T-cell (primary cell): ENCODE measurements around the gene DOLK. TPM values are rescaled to one million over a fixed set of nuclear protein-coding genes. Genes with fewer than 3 reads are reported as not detected.

Source experiments
- ATAC-seq, 4 experiments: fragments of 200-7000 bp in 3 of 4; fragments of 150-1000 bp in 1 of 4; cut with Tn5 transposase; replicated peaks in 1 of 4; 1 replicate in 3 of 4; 2 replicates in 1 of 4; pipeline ENCODE4 v1.10.0; 2021; ENCODE audit warnings: moderate library complexity in 3 of 4, mild to moderate bottlenecking in 2 of 4, moderate number of reproducible peaks in 1 of 4
- CTCF ChIA-PET, 2 donors: fragments of 300-600 bp; sonication (Branson Sonifier 250); formaldehyde crosslinking; loops; one replicate each; lab custom pipeline; 2022; ENCODE audit warnings: antibody characterized with exemption in 2 of 2; lab: Charles Lee
- POLR2A ChIA-PET, 2 donors: fragments of 300-600 bp; sonication (Branson Sonifier 250); formaldehyde crosslinking; loops; one replicate each; lab custom pipeline; 2022; ENCODE audit warnings: antibody characterized with exemption in 2 of 2; lab: Charles Lee
- DNase-seq, 35 experiments: peaks; one replicate each; pipeline versions ENCODE4 v3.0.0 to v3.0.0-alpha.2; 2013 to 2023
- H3K27ac ChIP-seq: one replicate; pipeline ENCODE4 v1.5.1; 2013; ENCODE audit warnings: low read length
- H3K27me3 ChIP-seq, 2 experiments: replicated peaks in 1 of 2; 1 replicate in 1 of 2; 2 replicates in 1 of 2; pipeline versions ENCODE4 v1.6.1 to v1.7.0; 2013; ENCODE audit warnings: low read length in 1 of 2, mixed read lengths in 1 of 2; ENCODE audit not compliant: control insufficient read depth in 2 of 2, insufficient read depth in 2 of 2; ENCODE audit errors: extremely low read depth in 1 of 2
- H3K36me3 ChIP-seq, 2 donors: 1 replicate in 1 of 2; 2 replicates in 1 of 2; pipeline versions ENCODE4 v1.6.1 to v1.7.0; 2013; ENCODE audit warnings: low read length in 1 of 2; ENCODE audit not compliant: control insufficient read depth in 2 of 2, insufficient read depth in 1 of 2; ENCODE audit errors: extremely low read depth in 1 of 2
- H3K4me1 ChIP-seq, 2 experiments: 1 replicate in 1 of 2; 2 replicates in 1 of 2; pipeline versions ENCODE4 v1.6.1 to v1.7.0; 2013; ENCODE audit warnings: low read length in 2 of 2, mixed read lengths in 1 of 2; ENCODE audit not compliant: insufficient read depth in 2 of 2, control insufficient read depth in 1 of 2; ENCODE audit errors: extremely low read depth in 1 of 2
- H3K4me3 ChIP-seq, 2 donors: 1 replicate in 1 of 2; 2 replicates in 1 of 2; pipeline versions ENCODE4 v1.5.1 to v1.7.0; 2013; ENCODE audit warnings: mild to moderate bottlenecking in 2 of 2, low read length in 1 of 2, moderate library complexity in 1 of 2; ENCODE audit not compliant: control insufficient read depth in 1 of 2; ENCODE audit errors: extremely low read depth in 1 of 2
- H3K9me3 ChIP-seq: 2 replicates; pipeline ENCODE4 v1.7.0; 2013
- H3K27ac Mint-ChIP-seq, 2 donors: one replicate each; pipeline ENCODE4 v1.8.0; 2020 to 2021; ENCODE audit warnings: mild to moderate bottlenecking in 2 of 2, mixed read lengths in 2 of 2
- H3K27me3 Mint-ChIP-seq, 2 donors: one replicate each; pipeline ENCODE4 v1.8.0; 2021 to 2022; ENCODE audit warnings: mixed read lengths in 2 of 2
- H3K36me3 Mint-ChIP-seq: one replicate; pipeline ENCODE4 v1.8.0; 2021; ENCODE audit warnings: mixed read lengths
- H3K4me1 Mint-ChIP-seq, 3 donors: one replicate each; pipeline ENCODE4 v1.8.0; 2020 to 2022; ENCODE audit warnings: mixed read lengths in 3 of 3, mild to moderate bottlenecking in 1 of 3
- H3K4me3 Mint-ChIP-seq, 3 donors: one replicate each; pipeline ENCODE4 v1.8.0; 2020 to 2022; ENCODE audit warnings: mild to moderate bottlenecking in 3 of 3, mixed read lengths in 3 of 3, moderate library complexity in 3 of 3
- H3K9me3 Mint-ChIP-seq, 3 donors: one replicate each; pipeline ENCODE4 v1.8.0; 2020 to 2022; ENCODE audit warnings: mixed read lengths in 3 of 3
- WGBS: methylation state at CpG from one replicate; pipeline ENCODE4 v1.1.5; 2013; ENCODE audit warnings: missing lambda C conversion rate; ENCODE audit not compliant: insufficient coverage; 5-methylcytosine and 5-hydroxymethylcytosine counted together
- total RNA-seq, 35 experiments: library from RNA in 6 of 35; stranded (reverse) in 6 of 35; fragments of 120-200 nt in 1 of 35; gene quantifications; one replicate each; pipeline versions ENCODE4 v1.2.1 to v1.2.4 and lab custom pipeline; 2013 to 2026

Gene DOLK
- total RNA-seq, 5 donors from 2014 or later (not counting 1 experiment from before 2014, with no cell fraction given), result 5.4 to 11.6 (median 10.0) TPM

DNA sequence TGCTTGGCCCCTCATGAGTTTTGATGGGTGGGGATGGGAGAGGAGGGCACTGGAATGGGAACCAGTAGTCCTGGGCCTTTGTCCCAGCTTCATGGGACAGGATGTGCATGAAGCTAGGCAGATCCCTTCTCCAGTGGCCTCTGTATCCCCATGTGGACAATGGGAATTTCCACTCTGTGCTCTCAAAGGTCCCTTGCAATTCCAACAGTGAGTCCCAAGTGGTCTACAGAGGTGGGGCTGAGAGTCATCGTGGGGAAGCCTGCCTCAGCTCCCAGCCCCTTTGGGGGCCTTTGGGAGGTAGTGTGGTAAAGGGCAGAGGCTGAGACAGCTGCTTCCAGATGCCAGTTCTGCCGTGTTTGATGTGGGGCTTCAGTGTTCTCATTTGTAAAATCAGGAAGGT is 28.5 kb downstream of the DOLK start:
- Mint-ChIP-seq H3K4me3 (no peak overlapping the region), H3K36me3 (peaks cover 22% of the 10 kb centered on the region), H3K27ac (peak overlapping the region in 1 of 2 donors; percentile 25), H3K4me1 (peaks cover 0 to 19% (median 14%) of the 10 kb centered on the region in 3 donors), H3K27me3 (no peaks in the 10 kb centered on the region), H3K9me3 (no peaks in the 10 kb centered on the region)
- Histone ChIP-seq H3K4me1 (peaks cover 2 to 24% of the 10 kb centered on the region in 2 experiments), H3K9me3 (no peaks in the 10 kb centered on the region), H3K27ac (no peak overlapping the region), H3K36me3 (peaks cover 29 to 43% of the 10 kb centered on the region in 2 donors), H3K27me3 (peaks cover 0 to 7% of the 10 kb centered on the region in 2 experiments), H3K4me3 (no peak overlapping the region)
- POLR2A ChIA-PET, result interaction anchor here in 1 of 2 donors (0.7 kb wide), 1 partner anchor 149 kb away, joined by 9 read pairs; no protein-coding TSS in a partner anchor
- 34% methylated on average over 2 of the region's 2 CpGs for WGBS
- DNase-seq (no peak), ATAC-seq (no peak)
- CTCF ChIA-PET, result interaction anchor here in 1 of 2 donors (0.8 kb wide), 1 partner anchor 56 kb away, joined by 3 read pairs; no protein-coding TSS in a partner anchor

DNA sequence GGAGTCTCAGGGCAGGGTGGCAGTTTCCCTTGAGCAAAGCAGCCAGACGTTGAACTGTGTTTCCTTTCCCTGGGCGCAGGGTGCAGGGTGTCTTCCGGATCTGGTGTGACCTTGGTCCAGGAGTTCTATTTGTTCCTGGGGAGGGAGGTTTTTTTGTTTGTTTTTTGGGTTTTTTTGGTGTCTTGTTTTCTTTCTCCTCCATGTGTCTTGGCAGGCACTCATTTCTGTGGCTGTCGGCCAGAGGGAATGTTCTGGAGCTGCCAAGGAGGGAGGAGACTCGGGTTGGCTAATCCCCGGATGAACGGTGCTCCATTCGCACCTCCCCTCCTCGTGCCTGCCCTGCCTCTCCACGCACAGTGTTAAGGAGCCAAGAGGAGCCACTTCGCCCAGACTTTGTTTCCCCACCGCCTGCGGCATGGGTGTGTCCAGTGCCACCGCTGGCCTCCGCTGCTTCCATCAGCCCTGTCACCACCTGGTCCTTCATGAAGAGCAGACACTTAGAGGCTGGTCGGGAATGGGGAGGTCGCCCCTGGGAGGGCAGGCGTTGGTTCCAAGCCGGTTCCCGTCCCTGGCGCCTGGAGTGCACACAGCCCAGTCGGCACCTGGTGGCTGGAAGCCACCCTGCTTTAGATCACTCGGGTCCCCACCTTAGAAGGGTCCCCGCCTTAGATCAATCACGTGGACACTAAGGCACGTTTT is 30.1 kb downstream of the DOLK start:
- H3K9me3 ChIP-seq, result no peaks in the 10 kb centered on the region
- H3K36me3 Mint-ChIP-seq, result peaks cover 30% of the 10 kb centered on the region
- peak overlapping the region in 1 of 2 donors; percentile 74 for H3K27ac Mint-ChIP-seq
- H3K27me3 ChIP-seq, result peaks cover 0 to 7% of the 10 kb centered on the region in 2 experiments
- no peak overlapping the region for H3K4me3 ChIP-seq
- H3K27ac ChIP-seq, result no peak overlapping the region
- DNase-seq (no peak), ATAC-seq (no peak)
- H3K36me3 ChIP-seq, result peaks cover 33 to 45% of the 10 kb centered on the region in 2 donors
- peaks cover 2 to 34% of the 10 kb centered on the region in 2 experiments for H3K4me1 ChIP-seq
- H3K4me3 Mint-ChIP-seq, result no peak overlapping the region
- ChIA-PET CTCF (interaction anchor here in 1 of 2 donors (0.6 kb wide), 1 partner anchor 16 kb away, joined by 3 read pairs; no protein-coding TSS in a partner anchor), POLR2A (interaction anchor here in 1 of 2 donors (0.6 to 0.7 kb wide), 2 partner anchors 19 to 85 kb away, joined by 7 read pairs; no protein-coding TSS in a partner anchor)
- peaks cover 10 to 33% (median 28%) of the 10 kb centered on the region in 3 donors for H3K4me1 Mint-ChIP-seq
- 97% methylated on average over 22 of the region's 26 CpGs for WGBS
- no peaks in the 10 kb centered on the region for H3K9me3 Mint-ChIP-seq
- H3K27me3 Mint-ChIP-seq, result no peaks in the 10 kb centered on the region

DNA sequence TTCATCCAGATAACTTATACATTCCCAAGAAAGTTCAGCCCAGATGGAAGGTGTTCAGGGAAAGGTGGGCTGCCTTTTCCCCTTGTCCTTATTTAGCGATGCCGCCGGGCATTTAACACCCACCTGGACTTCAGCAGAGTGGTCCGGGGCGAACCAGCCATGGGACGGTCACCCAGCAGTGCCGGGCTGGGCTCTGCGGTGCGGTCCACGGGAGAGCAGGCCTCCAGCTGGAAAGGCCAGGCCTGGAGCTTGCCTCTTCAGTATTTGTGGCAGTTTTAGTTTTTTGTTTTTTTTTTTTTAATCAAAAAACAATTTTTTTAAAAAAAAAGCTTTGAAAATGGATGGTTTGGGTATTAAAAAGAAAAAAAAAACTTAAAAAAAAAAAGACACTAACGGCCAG is 30.7 kb downstream of the DOLK start:
- peaks cover 35 to 45% of the 10 kb centered on the region in 2 donors for H3K36me3 ChIP-seq
- DNase-seq, result no peak

DNA sequence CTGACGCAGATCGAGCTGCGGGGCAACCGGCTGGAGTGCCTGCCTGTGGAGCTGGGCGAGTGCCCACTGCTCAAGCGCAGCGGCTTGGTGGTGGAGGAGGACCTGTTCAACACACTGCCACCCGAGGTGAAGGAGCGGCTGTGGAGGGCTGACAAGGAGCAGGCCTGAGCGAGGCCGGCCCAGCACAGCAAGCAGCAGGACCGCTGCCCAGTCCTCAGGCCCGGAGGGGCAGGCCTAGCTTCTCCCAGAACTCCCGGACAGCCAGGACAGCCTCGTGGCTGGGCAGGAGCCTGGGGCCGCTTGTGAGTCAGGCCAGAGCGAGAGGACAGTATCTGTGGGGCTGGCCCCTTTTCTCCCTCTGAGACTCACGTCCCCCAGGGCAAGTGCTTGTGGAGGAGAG is 31.2 kb downstream of the DOLK start:
- H3K9me3 Mint-ChIP-seq, result no peaks in the 10 kb centered on the region
- no peaks in the 10 kb centered on the region for H3K27me3 Mint-ChIP-seq
- DNase-seq (no peak), ATAC-seq (no peak)
- H3K27ac ChIP-seq, result no peak overlapping the region
- H3K4me3 Mint-ChIP-seq, result no peak overlapping the region
- peaks cover 21 to 36% (median 33%) of the 10 kb centered on the region in 3 donors for H3K4me1 Mint-ChIP-seq
- no peak overlapping the region for H3K27ac Mint-ChIP-seq
- peaks cover 6 to 35% of the 10 kb centered on the region in 2 experiments for H3K4me1 ChIP-seq
- ChIA-PET POLR2A (interaction anchor here in 1 of 2 donors (0.6 to 0.7 kb wide), 2 partner anchors 20 to 87 kb away, joined by 7 read pairs; no protein-coding TSS in a partner anchor), CTCF (no interaction called here)
- H3K9me3 ChIP-seq, result no peaks in the 10 kb centered on the region
- H3K4me3 ChIP-seq, result no peak overlapping the region
- H3K36me3 ChIP-seq, result peaks cover 35 to 46% of the 10 kb centered on the region in 2 donors
- peaks cover 30% of the 10 kb centered on the region for H3K36me3 Mint-ChIP-seq
- peaks cover 0 to 2% of the 10 kb centered on the region in 2 experiments for H3K27me3 ChIP-seq
- WGBS, result 95% methylated on average over 12 of the region's 18 CpGs

More for the DNA sequence above, 30.7 kb downstream of the DOLK start:
- CTCF ChIA-PET, result interaction anchor here in 1 of 2 donors (0.6 kb wide), 1 partner anchor 16 kb away, joined by 3 read pairs; no protein-coding TSS in a partner anchor
- H3K27ac ChIP-seq, result no peak overlapping the region
- 94% methylated on average over 3 of the region's 11 CpGs for WGBS
- H3K4me1 ChIP-seq, result peaks cover 2 to 34% of the 10 kb centered on the region in 2 experiments
- H3K4me3 Mint-ChIP-seq, result no peak overlapping the region
- H3K4me3 ChIP-seq, result no peak overlapping the region
- H3K27me3 ChIP-seq, result peaks cover 0 to 4% of the 10 kb centered on the region in 2 experiments
- H3K4me1 Mint-ChIP-seq, result peaks cover 16 to 35% (median 31%) of the 10 kb centered on the region in 3 donors
- H3K9me3 Mint-ChIP-seq, result no peaks in the 10 kb centered on the region
- peak overlapping the region in 1 of 2 donors; percentile 74 for H3K27ac Mint-ChIP-seq
- peaks cover 30% of the 10 kb centered on the region for H3K36me3 Mint-ChIP-seq
- POLR2A ChIA-PET, result interaction anchor here in 1 of 2 donors (0.6 to 0.7 kb wide), 2 partner anchors 20 to 86 kb away, joined by 7 read pairs; no protein-coding TSS in a partner anchor
- no peak for ATAC-seq
- no peaks in the 10 kb centered on the region for H3K27me3 Mint-ChIP-seq
- H3K9me3 ChIP-seq, result no peaks in the 10 kb centered on the region

DNA sequence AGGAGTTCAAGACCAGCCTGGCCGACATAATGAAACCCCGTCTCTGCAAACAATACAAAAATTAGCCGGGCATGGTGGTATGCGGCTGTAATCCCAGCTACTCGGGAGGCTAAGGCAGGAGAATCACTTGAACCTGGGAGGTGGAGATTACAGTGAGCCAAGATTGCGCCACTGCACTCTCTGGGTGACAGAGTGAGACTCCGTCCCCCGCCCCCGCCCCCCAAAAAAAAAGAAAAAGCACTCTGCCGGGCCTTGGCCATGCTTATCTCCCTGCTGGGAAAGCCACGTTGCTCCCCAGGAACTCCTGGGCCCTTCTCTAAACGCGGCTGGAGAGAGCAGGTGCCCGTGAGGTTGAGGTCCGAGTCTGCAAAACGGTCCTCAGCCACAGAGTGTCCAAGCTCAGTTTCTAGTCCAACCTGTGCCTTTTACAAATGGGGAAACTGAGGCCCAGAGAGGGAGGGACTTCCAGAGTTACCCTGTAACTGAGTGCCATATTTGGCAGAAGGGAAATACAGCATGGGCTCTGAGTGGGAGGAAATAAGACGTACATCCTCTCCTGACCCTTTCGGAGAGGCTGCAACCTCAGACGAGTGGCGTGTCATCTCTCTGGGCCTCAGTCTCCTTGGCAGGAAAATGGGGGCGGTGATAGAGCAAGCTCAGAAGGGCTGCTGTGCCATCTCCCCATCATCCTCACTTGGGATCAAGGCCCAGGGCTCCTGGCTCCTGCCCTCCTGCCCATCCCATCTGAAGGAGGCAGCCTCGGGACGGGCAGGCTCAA is 33.2 kb downstream of the DOLK start:
- Mint-ChIP-seq H3K4me3 (no peak overlapping the region), H3K27ac (peak overlapping the region in 1 of 2 donors; percentile 39), H3K36me3 (peaks cover 35% of the 10 kb centered on the region), H3K4me1 (peaks cover 29 to 45% (median 41%) of the 10 kb centered on the region in 3 donors), H3K9me3 (no peaks in the 10 kb centered on the region), H3K27me3 (no peaks in the 10 kb centered on the region)
- ChIA-PET CTCF (no interaction called here), POLR2A (no interaction called here)
- ATAC-seq (no peak), DNase-seq (no peak)
- Histone ChIP-seq H3K9me3 (no peaks in the 10 kb centered on the region), H3K4me3 (no peak overlapping the region), H3K36me3 (peaks cover 41 to 58% of the 10 kb centered on the region in 2 donors), H3K27ac (no peak overlapping the region), H3K4me1 (peaks cover 12 to 55% of the 10 kb centered on the region in 2 experiments), H3K27me3 (peaks cover 0 to 2% of the 10 kb centered on the region in 2 experiments)
- 76% methylated on average over 16 of the region's 23 CpGs for WGBS
